HepG2 (cell line): ENCODE data around the gene ATP6V0D1. TPM values are rescaled to one million over a fixed set of nuclear protein-coding genes. Genes with fewer than 3 reads are reported as not detected.

Experiments
- ATF7 ChIP-seq, 2 experiments: fragments of 450-650 bp in 1 of 2; sonication (generic) in 1 of 2; formaldehyde crosslinking in 1 of 2; IDR thresholded peaks; 2 replicates each; pipeline versions ENCODE4 v1.4.0 to v1.6.1; 2016 to 2020; ENCODE audit warnings: antibody characterized with exemption in 1 of 2, mild to moderate bottlenecking in 1 of 2, missing genetic modification reagents in 1 of 2
- FOSL1 ChIP-seq: sonication (generic); formaldehyde crosslinking; IDR thresholded peaks from 2 replicates; pipeline ENCODE4 v1.9.0; 2021; ENCODE audit warnings: missing genetic modification reagents, borderline replicate concordance
- FOXK1 ChIP-seq: sonication (generic); formaldehyde crosslinking; IDR thresholded peaks from 2 replicates; pipeline ENCODE4 v1.4.0; 2020; ENCODE audit warnings: low read depth, missing genetic modification reagents, borderline replicate concordance
- HMGXB4 ChIP-seq, 2 experiments: sonication (generic) in 1 of 2; formaldehyde crosslinking in 1 of 2; IDR thresholded peaks; 2 replicates each; pipeline versions ENCODE4 v1.4.0 to v1.6.1; 2018 to 2020; ENCODE audit warnings: missing genetic modification reagents in 2 of 2, borderline replicate concordance in 1 of 2, low read depth in 1 of 2, mild to moderate bottlenecking in 1 of 2, missing biosample characterization in 1 of 2
- KLF15 ChIP-seq: sonication (generic); formaldehyde crosslinking; IDR thresholded peaks from 2 replicates; pipeline ENCODE4 v1.8.1; 2023; ENCODE audit warnings: borderline replicate concordance, mild to moderate bottlenecking, inconsistent platforms, missing genetic modification reagents, mixed read lengths
- KLF6 ChIP-seq: IDR thresholded peaks from 2 replicates; pipeline ENCODE4 v1.8.0; 2016; ENCODE audit warnings: missing biosample characterization, missing genetic modification reagents
- MATR3 ChIP-seq: sonication (generic); formaldehyde crosslinking; IDR thresholded peaks from 2 replicates; pipeline ENCODE4 v1.4.0; 2020; ENCODE audit warnings: missing genetic modification reagents
- MNT ChIP-seq: fragments of 450-650 bp; IDR thresholded peaks from 2 replicates; pipeline ENCODE4 v1.6.1; 2016
- NFIC ChIP-seq: IDR thresholded peaks from 2 replicates; pipeline ENCODE4 v1.6.1; 2012; ENCODE audit warnings: mild to moderate bottlenecking, low read length, inconsistent platforms
- SP1 ChIP-seq, 2 experiments: fragments of 450-650 bp in 1 of 2; sonication (generic) in 1 of 2; formaldehyde crosslinking in 1 of 2; IDR thresholded peaks; 2 replicates each; pipeline versions ENCODE4 v1.4.0 to v1.6.1; 2016 to 2020; ENCODE audit warnings: missing genetic modification reagents in 1 of 2
- ZNF280D ChIP-seq: sonication (generic); formaldehyde crosslinking; IDR thresholded peaks from 2 replicates; pipeline ENCODE4 v1.5.1; 2020; ENCODE audit warnings: mild to moderate bottlenecking, missing genetic modification reagents
- ZNF510 ChIP-seq: sonication (generic); formaldehyde crosslinking; IDR thresholded peaks from 2 replicates; pipeline ENCODE4 v1.4.0; 2020; ENCODE audit warnings: low read depth, mild to moderate bottlenecking, missing genetic modification reagents
- ZNF562 ChIP-seq: sonication (generic); formaldehyde crosslinking; IDR thresholded peaks from 2 replicates; pipeline ENCODE4 v1.8.0; 2022; ENCODE audit warnings: missing genetic modification reagents, borderline replicate concordance
- ZNF570 ChIP-seq: sonication (generic); formaldehyde crosslinking; IDR thresholded peaks from 2 replicates; pipeline ENCODE4 v1.4.0; 2020; ENCODE audit warnings: mild to moderate bottlenecking, missing genetic modification reagents, borderline replicate concordance
- ZNF703 ChIP-seq: sonication (generic); formaldehyde crosslinking; IDR thresholded peaks from 2 replicates; pipeline ENCODE4 v1.5.1; 2020; ENCODE audit warnings: missing genetic modification reagents, mild to moderate bottlenecking, moderate library complexity, borderline replicate concordance
- polyA plus RNA-seq, 8 experiments: library from polyadenylated mRNA; depleted of rRNA in 3 of 8; stranded (reverse) in 7 of 8; unstranded in 1 of 8; fragments of >200 nt; fragmentation: Illumina TruSeq in 4 of 8; extraction: Trizol in 4 of 8; gene quantifications; 2 replicates each; pipeline versions ENCODE4 v1.2.1 to v1.2.3, GENCODE V29; 2011 to 2016; ENCODE audit warnings: low read depth in 4 of 8, missing spikeins in 1 of 8, mixed read lengths in 1 of 8; ENCODE audit not compliant: insufficient read depth in 1 of 8
- total RNA-seq, 5 experiments: library from RNA; depleted of rRNA; stranded (reverse); fragments of >200 nt; fragmentation: Illumina TruSeq; extraction: Trizol; gene quantifications; 2 replicates each; pipeline ENCODE4 v1.2.3, GENCODE V29; 2016; ENCODE audit warnings: low read depth in 1 of 5
- TF ChIP-seq, protein P1 (sequence below): IDR thresholded peaks from 2 replicates; pipeline ENCODE4 v1.6.1; 2016; ENCODE audit warnings: mild to moderate bottlenecking
- TF ChIP-seq, protein P2 (sequence below): sonication (generic); formaldehyde crosslinking; IDR thresholded peaks from 2 replicates; pipeline ENCODE4 v1.8.0; 2022; ENCODE audit warnings: missing genetic modification reagents, mild to moderate bottlenecking, moderate library complexity, borderline replicate concordance

Gene ATP6V0D1
- total and polyA plus RNA-seq, 2 of the 13 experiments (the other 11 are each of a cell fraction or from before 2014, with no cell fraction given): 51.1 to 61.3 TPM

DNA sequence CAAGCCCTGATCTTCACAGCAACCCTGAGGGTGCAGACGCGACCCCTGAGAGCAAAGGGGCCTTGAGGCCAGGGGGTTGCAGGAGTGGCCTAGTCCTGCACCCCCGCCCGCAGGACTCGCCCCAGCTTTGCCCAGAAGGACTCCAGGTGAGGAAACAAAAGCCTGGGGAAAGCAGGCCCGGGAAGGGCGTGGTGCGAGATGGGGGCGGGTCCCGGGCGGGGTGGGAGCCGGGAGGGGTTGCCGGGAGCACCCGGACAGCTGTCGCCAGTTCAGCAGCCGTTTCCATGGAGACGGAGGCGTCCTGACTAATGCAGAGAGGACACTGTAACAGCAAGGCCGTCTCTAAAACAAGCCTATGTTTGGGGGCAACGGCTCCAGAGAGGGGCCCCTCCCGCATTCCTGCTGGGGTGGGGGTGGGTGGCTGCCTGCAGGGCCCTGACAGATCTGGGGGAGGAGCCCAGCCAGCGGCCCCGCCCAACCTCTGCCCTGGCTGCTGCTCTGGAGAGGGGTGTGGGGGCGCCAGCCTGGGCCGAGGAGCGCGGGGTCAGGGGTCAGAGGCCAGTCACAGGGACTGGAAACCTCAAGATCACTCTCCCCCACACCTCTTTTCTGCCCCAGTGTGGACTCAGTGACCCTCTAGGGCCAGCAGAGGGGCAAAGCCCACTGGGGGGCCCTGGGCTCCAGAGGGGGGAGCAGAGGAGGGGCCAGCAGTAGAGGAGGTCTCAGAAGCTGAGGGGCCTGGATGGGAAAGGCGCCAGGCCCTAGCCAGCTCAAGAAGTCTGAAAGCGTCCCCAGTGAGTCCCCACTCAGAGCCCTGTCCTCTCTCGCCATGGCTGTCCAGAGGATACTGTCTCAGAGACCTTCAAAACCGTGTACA, 84.6 kb downstream of the ATP6V0D1 start (continued):
- TF ChIP-seq, protein P1, sequence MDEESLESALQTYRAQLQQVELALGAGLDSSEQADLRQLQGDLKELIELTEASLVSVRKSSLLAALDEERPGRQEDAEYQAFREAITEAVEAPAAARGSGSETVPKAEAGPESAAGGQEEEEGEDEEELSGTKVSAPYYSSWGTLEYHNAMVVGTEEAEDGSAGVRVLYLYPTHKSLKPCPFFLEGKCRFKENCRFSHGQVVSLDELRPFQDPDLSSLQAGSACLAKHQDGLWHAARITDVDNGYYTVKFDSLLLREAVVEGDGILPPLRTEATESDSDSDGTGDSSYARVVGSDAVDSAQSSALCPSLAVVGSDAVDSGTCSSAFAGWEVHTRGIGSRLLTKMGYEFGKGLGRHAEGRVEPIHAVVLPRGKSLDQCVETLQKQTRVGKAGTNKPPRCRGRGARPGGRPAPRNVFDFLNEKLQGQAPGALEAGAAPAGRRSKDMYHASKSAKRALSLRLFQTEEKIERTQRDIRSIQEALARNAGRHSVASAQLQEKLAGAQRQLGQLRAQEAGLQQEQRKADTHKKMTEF (CRISPR knock-in tag): 0 out of 2 replicates have a peak, but pooled peaks have one; percentile 33
- no peak for TF ChIP-seq NFIC
- no peak for TF ChIP-seq MNT
- TF ChIP-seq, protein P2, sequence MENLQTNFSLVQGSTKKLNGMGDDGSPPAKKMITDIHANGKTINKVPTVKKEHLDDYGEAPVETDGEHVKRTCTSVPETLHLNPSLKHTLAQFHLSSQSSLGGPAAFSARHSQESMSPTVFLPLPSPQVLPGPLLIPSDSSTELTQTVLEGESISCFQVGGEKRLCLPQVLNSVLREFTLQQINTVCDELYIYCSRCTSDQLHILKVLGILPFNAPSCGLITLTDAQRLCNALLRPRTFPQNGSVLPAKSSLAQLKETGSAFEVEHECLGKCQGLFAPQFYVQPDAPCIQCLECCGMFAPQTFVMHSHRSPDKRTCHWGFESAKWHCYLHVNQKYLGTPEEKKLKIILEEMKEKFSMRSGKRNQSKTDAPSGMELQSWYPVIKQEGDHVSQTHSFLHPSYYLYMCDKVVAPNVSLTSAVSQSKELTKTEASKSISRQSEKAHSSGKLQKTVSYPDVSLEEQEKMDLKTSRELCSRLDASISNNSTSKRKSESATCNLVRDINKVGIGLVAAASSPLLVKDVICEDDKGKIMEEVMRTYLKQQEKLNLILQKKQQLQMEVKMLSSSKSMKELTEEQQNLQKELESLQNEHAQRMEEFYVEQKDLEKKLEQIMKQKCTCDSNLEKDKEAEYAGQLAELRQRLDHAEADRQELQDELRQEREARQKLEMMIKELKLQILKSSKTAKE (CRISPR knock-in tag): no peak
- TF ChIP-seq FOXK1 (CRISPR knock-in tag): no peak
- TF ChIP-seq HMGXB4 (CRISPR knock-in tag; IDR thresholded peaks at IDR 0.05; ENCODE audit: borderline replicate concordance in 1 of 2, low read depth in 1 of 2): no peak
- no peak for TF ChIP-seq ZNF280D (CRISPR knock-in tag)
- no peak for TF ChIP-seq ZNF510 (CRISPR knock-in tag)
- TF ChIP-seq SP1 (IDR thresholded peaks at IDR 0.05): no peak
- TF ChIP-seq SP1 (CRISPR knock-in tag; IDR thresholded peaks at IDR 0.05): peak; percentile 56; the same call in 1 of the 2 replicates
- TF ChIP-seq FOSL1 (CRISPR knock-in tag): no peak
- TF ChIP-seq MATR3 (CRISPR knock-in tag): no peak
- no peak for TF ChIP-seq KLF6 (CRISPR knock-in tag)
- TF ChIP-seq ZNF570 (CRISPR knock-in tag): no peak
- no peak for TF ChIP-seq KLF15
- no peak for TF ChIP-seq ZNF562
- no peak for TF ChIP-seq ZNF703 (CRISPR knock-in tag)
- no peak for TF ChIP-seq ATF7 (IDR thresholded peaks at IDR 0.05)
- no peak for TF ChIP-seq ATF7 (CRISPR knock-in tag; IDR thresholded peaks at IDR 0.05)
